Measurements from ENCODE around the gene CCDC8. TPM values are rescaled to one million over a fixed set of nuclear protein-coding genes. Genes with fewer than 3 reads are reported as not detected.

Gene CCDC8
- not detected for polyA plus RNA-seq (ENCODE audit: low read depth in 6 of 6)

- no peaks in the 10 kb centered on the region for H3K9me3 Mint-ChIP-seq
- peaks cover 0 to 7% of the 10 kb centered on the region in 2 donors for H3K36me3 Mint-ChIP-seq
- H3K4me3 Mint-ChIP-seq: peak within 1 kb of the TSS in 1 of 8 donors; percentile 39
- H3K27ac Mint-ChIP-seq: peak within 1 kb of the TSS in 1 of 6 donors; percentile 56
- peaks cover 5 to 20% (median 14%) of the 10 kb centered on the region in 3 donors for H3K4me1 Mint-ChIP-seq
- no peak for ATAC-seq (ENCODE audit: low read depth in 2 of 2)
- no peak for DNase-seq
- H3K27me3 Mint-ChIP-seq: peaks cover 35 to 77% (median 73%) of the 10 kb centered on the region in 3 donors
Observed at GRCh38 chr19:46413262-46414031, at the start of gene CCDC8. Gene CCDC8 (minus strand): TSS chr19:46413564. CDS start chr19:46412810, 754 bp downstream.

GRCh38 chr19:46461537-46461936 is 48.2 kb upstream of the CCDC8 start:
- no peak for DNase-seq

GRCh38 chr19:46460981-46461380 is 47.6 kb upstream of the CCDC8 start:
- no peak for ATAC-seq (ENCODE audit: low read depth in 2 of 2)
- no peak for DNase-seq
- peaks cover 0 to 2% (median 0%) of the 10 kb centered on the region in 7 donors for H3K9me3 Mint-ChIP-seq
- no peaks in the 10 kb centered on the region for H3K36me3 Mint-ChIP-seq
- no peak overlapping the region for H3K27ac Mint-ChIP-seq
- no peaks in the 10 kb centered on the region for H3K4me1 Mint-ChIP-seq
- no peak overlapping the region for H3K4me3 Mint-ChIP-seq
- H3K27me3 Mint-ChIP-seq: peaks cover 22 to 24% (median 22%) of the 10 kb centered on the region in 3 donors

More at GRCh38 chr19:46461537-46461936, 48.2 kb upstream of the CCDC8 start:
- Mint-ChIP-seq H3K4me3 (no peak overlapping the region), H3K27ac (no peak overlapping the region), H3K36me3 (no peaks in the 10 kb centered on the region), H3K4me1 (no peaks in the 10 kb centered on the region), H3K9me3 (peaks cover 0 to 2% (median 0%) of the 10 kb centered on the region in 7 donors), H3K27me3 (peaks cover 22% of the 10 kb centered on the region in 3 donors)
- no peak for ATAC-seq (ENCODE audit: low read depth in 2 of 2)

GRCh38 chr19:46460055-46460454 is 46.7 kb upstream of the CCDC8 start:
- Mint-ChIP-seq H3K36me3 (no peaks in the 10 kb centered on the region), H3K27ac (no peak overlapping the region), H3K27me3 (peaks cover 20 to 23% (median 22%) of the 10 kb centered on the region in 3 donors), H3K4me1 (no peaks in the 10 kb centered on the region), H3K4me3 (no peak overlapping the region), H3K9me3 (no peaks in the 10 kb centered on the region)
- no peak for ATAC-seq (ENCODE audit: low read depth in 2 of 2)
- DNase-seq: no peak

GRCh38 chr19:46456930-46457329 is 43.6 kb upstream of the CCDC8 start:
- ATAC-seq (ENCODE audit: low read depth in 2 of 2): no peak
- Mint-ChIP-seq H3K36me3 (no peaks in the 10 kb centered on the region), H3K27ac (no peak overlapping the region), H3K27me3 (peaks cover 14 to 25% (median 17%) of the 10 kb centered on the region in 3 donors), H3K4me1 (no peaks in the 10 kb centered on the region), H3K9me3 (no peaks in the 10 kb centered on the region), H3K4me3 (no peak overlapping the region)
- no peak for DNase-seq

GRCh38 chr19:46454244-46454643 is 40.9 kb upstream of the CCDC8 start:
- ATAC-seq (ENCODE audit: low read depth in 2 of 2): no peak
- Mint-ChIP-seq H3K4me3 (no peak overlapping the region), H3K9me3 (peaks cover 0 to 11% (median 8%) of the 10 kb centered on the region in 7 donors), H3K36me3 (peaks cover 0 to 6% of the 10 kb centered on the region in 2 donors), H3K27me3 (peaks cover 22 to 35% (median 33%) of the 10 kb centered on the region in 3 donors), H3K27ac (no peak overlapping the region), H3K4me1 (no peaks in the 10 kb centered on the region)
- DNase-seq: no peak

- H3K27me3 Mint-ChIP-seq: peaks cover 22 to 37% (median 30%) of the 10 kb centered on the region in 3 donors
- H3K9me3 Mint-ChIP-seq: peaks cover 0 to 12% (median 10%) of the 10 kb centered on the region in 7 donors
- no peak overlapping the region for H3K27ac Mint-ChIP-seq
- ATAC-seq (ENCODE audit: low read depth in 2 of 2) (no peak), DNase-seq (no peak)
- peaks cover 0 to 7% of the 10 kb centered on the region in 2 donors for H3K36me3 Mint-ChIP-seq
- no peak overlapping the region for H3K4me3 Mint-ChIP-seq
- no peaks in the 10 kb centered on the region for H3K4me1 Mint-ChIP-seq
Observed at GRCh38 chr19:46453661-46454060, 40.3 kb upstream of the CCDC8 start.

GRCh38 chr19:46452186-46452585 is 38.8 kb upstream of the CCDC8 start:
- Mint-ChIP-seq H3K27me3 (peaks cover 18 to 34% (median 30%) of the 10 kb centered on the region in 3 donors), H3K36me3 (peaks cover 0 to 7% of the 10 kb centered on the region in 2 donors), H3K4me3 (no peak overlapping the region), H3K27ac (no peak overlapping the region), H3K9me3 (peaks cover 0 to 12% (median 10%) of the 10 kb centered on the region in 7 donors), H3K4me1 (no peaks in the 10 kb centered on the region)
- no peak for ATAC-seq (ENCODE audit: low read depth in 2 of 2)
- DNase-seq: no peak

GRCh38 chr19:46451352-46451751 is 38.0 kb upstream of the CCDC8 start:
- H3K27me3 Mint-ChIP-seq: peaks cover 16 to 35% (median 28%) of the 10 kb centered on the region in 3 donors
- no peak overlapping the region for H3K27ac Mint-ChIP-seq
- DNase-seq: no peak
- peaks cover 0 to 7% of the 10 kb centered on the region in 2 donors for H3K36me3 Mint-ChIP-seq
- no peak overlapping the region for H3K4me3 Mint-ChIP-seq
- H3K9me3 Mint-ChIP-seq: peaks cover 0 to 12% (median 10%) of the 10 kb centered on the region in 7 donors
- no peaks in the 10 kb centered on the region for H3K4me1 Mint-ChIP-seq
- no peak for ATAC-seq (ENCODE audit: low read depth in 2 of 2)

- no peak for DNase-seq
- ATAC-seq (ENCODE audit: low read depth in 2 of 2): no peak
- Mint-ChIP-seq H3K27ac (no peak overlapping the region), H3K27me3 (peaks cover 22 to 40% (median 24%) of the 10 kb centered on the region in 3 donors), H3K9me3 (peaks cover 0 to 12% (median 10%) of the 10 kb centered on the region in 7 donors), H3K36me3 (peaks cover 0 to 7% of the 10 kb centered on the region in 2 donors), H3K4me1 (no peaks in the 10 kb centered on the region), H3K4me3 (no peak overlapping the region)
Observed at GRCh38 chr19:46450737-46451136, 37.4 kb upstream of the CCDC8 start.

- no peak for ATAC-seq (ENCODE audit: low read depth in 2 of 2)
- no peak for DNase-seq
- H3K4me1 Mint-ChIP-seq: no peaks in the 10 kb centered on the region
- peaks cover 0 to 12% (median 10%) of the 10 kb centered on the region in 7 donors for H3K9me3 Mint-ChIP-seq
- peaks cover 22 to 34% (median 23%) of the 10 kb centered on the region in 3 donors for H3K27me3 Mint-ChIP-seq
- H3K27ac Mint-ChIP-seq: no peak overlapping the region
- peaks cover 0 to 7% of the 10 kb centered on the region in 2 donors for H3K36me3 Mint-ChIP-seq
- no peak overlapping the region for H3K4me3 Mint-ChIP-seq
Observed at GRCh38 chr19:46449228-46449627, 35.9 kb upstream of the CCDC8 start.

- Mint-ChIP-seq H3K4me1 (no peaks in the 10 kb centered on the region), H3K27ac (no peak overlapping the region), H3K4me3 (no peak overlapping the region), H3K36me3 (peaks cover 0 to 7% of the 10 kb centered on the region in 2 donors), H3K9me3 (peaks cover 0 to 12% (median 10%) of the 10 kb centered on the region in 7 donors), H3K27me3 (peaks cover 16 to 34% (median 23%) of the 10 kb centered on the region in 3 donors)
- DNase-seq (no peak), ATAC-seq (ENCODE audit: low read depth in 2 of 2) (no peak)
Observed at GRCh38 chr19:46448601-46449000, 35.2 kb upstream of the CCDC8 start.

- Mint-ChIP-seq H3K9me3 (peaks cover 0 to 12% (median 10%) of the 10 kb centered on the region in 7 donors), H3K27me3 (peaks cover 15 to 39% (median 23%) of the 10 kb centered on the region in 3 donors), H3K27ac (no peak overlapping the region), H3K36me3 (peaks cover 0 to 7% of the 10 kb centered on the region in 2 donors), H3K4me3 (no peak overlapping the region), H3K4me1 (peaks cover 0 to 4% (median 2%) of the 10 kb centered on the region in 3 donors)
- ATAC-seq (ENCODE audit: low read depth in 2 of 2) (no peak), DNase-seq (no peak)
Observed at GRCh38 chr19:46447824-46448223, 34.5 kb upstream of the CCDC8 start.

GRCh38 chr19:46447006-46447405 is 33.6 kb upstream of the CCDC8 start:
- Mint-ChIP-seq H3K27ac (peak overlapping the region in 1 of 6 donors; percentile 33), H3K36me3 (peaks cover 0 to 7% of the 10 kb centered on the region in 2 donors), H3K4me1 (peaks cover 0 to 4% (median 2%) of the 10 kb centered on the region in 3 donors), H3K9me3 (peaks cover 0 to 12% (median 10%) of the 10 kb centered on the region in 7 donors), H3K4me3 (no peak overlapping the region), H3K27me3 (peaks cover 9 to 40% (median 23%) of the 10 kb centered on the region in 3 donors)
- peak in 1 of 2 donors; percentile 36 for ATAC-seq (ENCODE audit: low read depth in 2 of 2)
- DNase-seq: no peak

Measured in naive B cell (primary cell).